ENCODE results near the gene TLCD3B.

Gene TLCD3B

DNA sequence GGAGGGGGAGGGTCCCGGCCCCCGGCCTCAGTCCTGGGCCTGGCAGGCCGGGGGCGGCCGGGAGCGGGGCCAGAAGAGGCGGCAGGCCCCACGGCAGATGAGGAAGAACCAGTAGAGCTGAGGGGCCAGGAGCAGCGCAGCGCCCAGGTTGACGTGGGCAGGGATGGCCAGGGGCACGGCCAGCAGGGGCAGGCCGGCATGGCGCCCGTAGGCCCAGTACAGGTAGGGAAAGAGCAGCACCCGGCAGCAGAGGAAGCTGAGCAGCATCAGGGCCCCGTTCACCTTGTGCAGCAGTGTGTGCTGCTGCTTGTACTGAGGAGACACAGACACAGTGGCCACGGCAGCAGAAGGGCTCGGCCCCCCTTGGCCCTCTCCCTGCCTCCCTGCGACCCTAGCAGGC is 5.9 kb downstream of the TLCD3B start:
- Histone ChIP-seq H3K79me2 (ENCODE audit: control insufficient read depth, low read length) (no peaks in the 10 kb centered on the region), H3K27me3 (ENCODE audit: control insufficient read depth, low read length) (peaks cover 43% of the 10 kb centered on the region), H3F3A (ENCODE audit: control insufficient read depth, insufficient read depth) (no peaks in the 10 kb centered on the region), H3K9me3 (ENCODE audit: control insufficient read depth, insufficient read depth, low read length) (no peaks in the 10 kb centered on the region), H3K4me2 (ENCODE audit: low read length) (no peak overlapping the region), H3K36me3 (ENCODE audit: control insufficient read depth, low read length) (no peaks in the 10 kb centered on the region), H3K9me2 (replicated peaks; ENCODE audit: control insufficient read depth, low read length) (no peaks in the 10 kb centered on the region), H3K4me1 (ENCODE audit: control insufficient read depth, low read length) (peaks cover 12% of the 10 kb centered on the region), H4K20me1 (ENCODE audit: control insufficient read depth, insufficient read depth, low read depth, low read length) (no peaks in the 10 kb centered on the region), H3K27ac (ENCODE audit: low read depth, low read length) (no peak overlapping the region), H3K4me3 (ENCODE audit: low read length) (no peak overlapping the region)
- no peak for TF ChIP-seq EZH2phosphoT487 (IDR thresholded peaks at IDR 0.05; ENCODE audit: borderline replicate concordance, low read length)
- TF ChIP-seq, protein P1, sequence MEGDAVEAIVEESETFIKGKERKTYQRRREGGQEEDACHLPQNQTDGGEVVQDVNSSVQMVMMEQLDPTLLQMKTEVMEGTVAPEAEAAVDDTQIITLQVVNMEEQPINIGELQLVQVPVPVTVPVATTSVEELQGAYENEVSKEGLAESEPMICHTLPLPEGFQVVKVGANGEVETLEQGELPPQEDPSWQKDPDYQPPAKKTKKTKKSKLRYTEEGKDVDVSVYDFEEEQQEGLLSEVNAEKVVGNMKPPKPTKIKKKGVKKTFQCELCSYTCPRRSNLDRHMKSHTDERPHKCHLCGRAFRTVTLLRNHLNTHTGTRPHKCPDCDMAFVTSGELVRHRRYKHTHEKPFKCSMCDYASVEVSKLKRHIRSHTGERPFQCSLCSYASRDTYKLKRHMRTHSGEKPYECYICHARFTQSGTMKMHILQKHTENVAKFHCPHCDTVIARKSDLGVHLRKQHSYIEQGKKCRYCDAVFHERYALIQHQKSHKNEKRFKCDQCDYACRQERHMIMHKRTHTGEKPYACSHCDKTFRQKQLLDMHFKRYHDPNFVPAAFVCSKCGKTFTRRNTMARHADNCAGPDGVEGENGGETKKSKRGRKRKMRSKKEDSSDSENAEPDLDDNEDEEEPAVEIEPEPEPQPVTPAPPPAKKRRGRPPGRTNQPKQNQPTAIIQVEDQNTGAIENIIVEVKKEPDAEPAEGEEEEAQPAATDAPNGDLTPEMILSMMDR (IDR thresholded peaks at IDR 0.05; ENCODE audit: low read depth, low read length, poor library complexity, severe bottlenecking), result no peak

DNA sequence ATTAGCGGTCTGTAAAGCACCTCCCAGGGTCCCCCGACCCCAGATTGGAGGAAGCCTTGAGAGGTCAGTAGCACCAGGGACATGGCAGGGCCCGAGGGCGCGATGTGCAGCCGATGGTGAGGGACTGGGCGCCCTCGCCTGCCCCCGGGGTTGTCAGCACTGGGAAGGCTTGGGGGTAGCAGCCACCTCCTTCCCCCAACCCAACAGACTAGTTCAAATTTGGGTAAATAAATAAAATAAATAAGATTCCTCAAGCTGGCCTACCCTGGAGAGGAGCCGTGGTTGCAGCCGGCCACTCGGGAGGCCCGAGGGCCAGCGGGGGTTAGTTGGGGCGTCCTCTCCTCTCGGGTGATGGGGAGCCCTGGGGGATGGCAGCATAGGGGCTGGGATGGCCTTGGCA is 6.6 kb downstream of the TLCD3B start:
- no peak overlapping the region for H3K4me2 ChIP-seq (ENCODE audit: low read length)
- H3K4me1 ChIP-seq (ENCODE audit: control insufficient read depth, low read length), result peaks cover 12% of the 10 kb centered on the region

DNA sequence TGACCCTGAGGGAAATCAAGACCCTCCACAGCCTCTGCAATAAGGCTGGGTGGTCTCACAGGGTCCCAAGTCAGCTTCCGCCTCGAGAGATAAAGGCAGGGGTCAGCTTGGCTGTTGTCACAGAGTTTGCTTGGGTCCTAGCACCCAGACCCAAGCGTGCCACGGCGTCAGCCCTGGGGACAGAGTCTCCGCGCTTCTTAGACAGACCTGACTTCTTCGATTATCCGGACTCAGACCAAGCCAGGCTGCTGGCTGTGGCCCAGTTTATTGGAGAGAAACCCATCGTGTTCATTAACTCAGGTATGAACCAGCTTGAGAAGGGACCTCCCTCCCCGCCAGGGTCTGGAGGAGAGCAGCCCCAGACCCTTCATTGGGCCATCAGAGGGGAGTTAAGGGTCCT is 7.5 kb downstream of the TLCD3B start:
- TF ChIP-seq EZH2phosphoT487 (IDR thresholded peaks at IDR 0.05; ENCODE audit: borderline replicate concordance, low read length), result no peak
- TF ChIP-seq, protein P1 (IDR thresholded peaks at IDR 0.05; ENCODE audit: low read depth, low read length, poor library complexity, severe bottlenecking), result no peak
- H3K9me2 ChIP-seq (replicated peaks; ENCODE audit: control insufficient read depth, low read length), result no peaks in the 10 kb centered on the region
- no peaks in the 10 kb centered on the region for H3K9me3 ChIP-seq (ENCODE audit: control insufficient read depth, insufficient read depth, low read length)
- H3K27me3 ChIP-seq (ENCODE audit: control insufficient read depth, low read length), result peaks cover 35% of the 10 kb centered on the region
- no peak overlapping the region for H3K4me2 ChIP-seq (ENCODE audit: low read length)
- peaks cover 12% of the 10 kb centered on the region for H3K4me1 ChIP-seq (ENCODE audit: control insufficient read depth, low read length)
- H3K79me2 ChIP-seq (ENCODE audit: control insufficient read depth, low read length), result no peaks in the 10 kb centered on the region
- H4K20me1 ChIP-seq (ENCODE audit: control insufficient read depth, insufficient read depth, low read depth, low read length), result no peaks in the 10 kb centered on the region
- no peak overlapping the region for H3K4me3 ChIP-seq (ENCODE audit: low read length)
- H3F3A ChIP-seq (ENCODE audit: control insufficient read depth, insufficient read depth), result no peaks in the 10 kb centered on the region
- no peak overlapping the region for H3K27ac ChIP-seq (ENCODE audit: low read depth, low read length)
- no peaks in the 10 kb centered on the region for H3K36me3 ChIP-seq (ENCODE audit: control insufficient read depth, low read length)

More for the DNA sequence above, 6.6 kb downstream of the TLCD3B start:
- TF ChIP-seq, protein P1 (IDR thresholded peaks at IDR 0.05; ENCODE audit: low read depth, low read length, poor library complexity, severe bottlenecking), result no peak
- no peak for TF ChIP-seq EZH2phosphoT487 (IDR thresholded peaks at IDR 0.05; ENCODE audit: borderline replicate concordance, low read length)
- no peak overlapping the region for H3K27ac ChIP-seq (ENCODE audit: low read depth, low read length)
- H3K36me3 ChIP-seq (ENCODE audit: control insufficient read depth, low read length), result no peaks in the 10 kb centered on the region
- H3F3A ChIP-seq (ENCODE audit: control insufficient read depth, insufficient read depth), result no peaks in the 10 kb centered on the region
- no peaks in the 10 kb centered on the region for H3K9me2 ChIP-seq (replicated peaks; ENCODE audit: control insufficient read depth, low read length)
- H3K27me3 ChIP-seq (ENCODE audit: control insufficient read depth, low read length), result peaks cover 39% of the 10 kb centered on the region
- no peaks in the 10 kb centered on the region for H4K20me1 ChIP-seq (ENCODE audit: control insufficient read depth, insufficient read depth, low read depth, low read length)
- no peak overlapping the region for H3K4me3 ChIP-seq (ENCODE audit: low read length)
- no peaks in the 10 kb centered on the region for H3K79me2 ChIP-seq (ENCODE audit: control insufficient read depth, low read length)
- no peaks in the 10 kb centered on the region for H3K9me3 ChIP-seq (ENCODE audit: control insufficient read depth, insufficient read depth, low read length)

DNA sequence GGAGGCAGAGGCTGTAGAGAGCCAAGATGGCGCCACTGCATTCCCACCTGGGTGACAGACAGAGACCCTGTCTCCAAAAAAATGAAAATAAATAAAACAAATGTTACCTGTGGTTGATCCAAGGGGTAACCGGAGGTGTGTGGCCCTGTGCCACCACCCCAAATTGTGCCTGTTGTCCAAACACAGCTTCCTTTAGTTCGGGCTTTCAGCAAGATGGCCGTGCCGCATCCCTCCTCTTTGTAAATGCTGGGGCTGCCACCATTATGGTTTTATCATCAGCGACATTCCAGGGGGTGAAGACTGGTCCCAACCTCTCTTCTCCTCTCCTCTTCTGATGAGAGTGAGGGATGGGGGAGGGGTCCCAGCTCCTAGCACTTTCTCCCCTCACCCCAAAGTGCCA is 8.2 kb downstream of the TLCD3B start, which contains the start of gene C16orf92:
C16orf92 (plus strand) TSS at position 312 of the 400 bp plus-strand sequence. CDS start 143 bp downstream, outside the sequence.
- H4K20me1 ChIP-seq (ENCODE audit: control insufficient read depth, insufficient read depth, low read depth, low read length), result no peaks in the 10 kb centered on the region
- H3K4me1 ChIP-seq (ENCODE audit: control insufficient read depth, low read length), result peaks cover 12% of the 10 kb centered on the region
- H3K4me2 ChIP-seq (ENCODE audit: low read length), result no peak within 1 kb of the TSS
- H3K79me2 ChIP-seq (ENCODE audit: control insufficient read depth, low read length), result no peaks in the 10 kb centered on the region
- H3K27ac ChIP-seq (ENCODE audit: low read depth, low read length), result no peak within 1 kb of the TSS
- TF ChIP-seq, protein P1 (IDR thresholded peaks at IDR 0.05; ENCODE audit: low read depth, low read length, poor library complexity, severe bottlenecking), result no peak
- TF ChIP-seq EZH2phosphoT487 (IDR thresholded peaks at IDR 0.05; ENCODE audit: borderline replicate concordance, low read length), result no peak
- no peaks in the 10 kb centered on the region for H3K9me2 ChIP-seq (replicated peaks; ENCODE audit: control insufficient read depth, low read length)
- no peaks in the 10 kb centered on the region for H3F3A ChIP-seq (ENCODE audit: control insufficient read depth, insufficient read depth)
- no peak within 1 kb of the TSS for H3K4me3 ChIP-seq (ENCODE audit: low read length)
- no peaks in the 10 kb centered on the region for H3K36me3 ChIP-seq (ENCODE audit: control insufficient read depth, low read length)
- H3K9me3 ChIP-seq (ENCODE audit: control insufficient read depth, insufficient read depth, low read length), result no peaks in the 10 kb centered on the region
- peaks cover 31% of the 10 kb centered on the region for H3K27me3 ChIP-seq (ENCODE audit: control insufficient read depth, low read length)
